Activated gamma-delta T cell treated with Interleukin-2 at 50 U/mL for 16 hours (primary cell): ENCODE measurements around the gene MSH3.

Source experiments
- DNase-seq: peaks from one replicate; pipeline ENCODE4 v3.0.0-alpha.2; 2020

MSH3 gene

GRCh38 chr5:80654391-80655230 is at the start of gene MSH3, which contains the start of gene DHFR:
Gene MSH3, plus strand, starts transcription at chr5:80654652. Its CDS starts 76 bp downstream, at chr5:80654728.
Gene DHFR, minus strand, starts transcription at chr5:80654983. Its CDS starts 494 bp downstream, at chr5:80654489.
- DNase-seq, result peak; percentile 87

GRCh38 chr5:80607343-80607742 is 47.1 kb upstream of the MSH3 start:
- no peak for DNase-seq

DNA sequence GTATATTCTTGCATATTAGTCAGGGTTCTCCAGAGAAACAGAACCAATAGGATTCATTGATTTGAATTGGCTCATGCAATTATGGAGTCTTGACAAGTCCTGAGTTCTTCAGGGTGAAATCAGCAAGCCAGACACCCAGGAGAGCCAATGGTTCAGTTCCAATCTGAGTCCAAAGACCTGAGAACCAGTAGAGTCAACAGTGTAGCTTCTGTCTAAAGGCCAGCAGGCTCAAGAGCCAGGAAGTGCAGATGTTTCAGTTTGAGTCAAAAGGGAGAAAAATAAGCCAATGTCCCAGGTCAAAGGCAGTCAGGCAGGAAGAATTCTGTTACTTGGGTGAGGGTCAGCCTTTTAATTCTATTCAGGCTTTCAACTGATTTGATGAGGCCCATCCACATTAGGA is 46.6 kb upstream of the MSH3 start:
- no peak for DNase-seq

DNA sequence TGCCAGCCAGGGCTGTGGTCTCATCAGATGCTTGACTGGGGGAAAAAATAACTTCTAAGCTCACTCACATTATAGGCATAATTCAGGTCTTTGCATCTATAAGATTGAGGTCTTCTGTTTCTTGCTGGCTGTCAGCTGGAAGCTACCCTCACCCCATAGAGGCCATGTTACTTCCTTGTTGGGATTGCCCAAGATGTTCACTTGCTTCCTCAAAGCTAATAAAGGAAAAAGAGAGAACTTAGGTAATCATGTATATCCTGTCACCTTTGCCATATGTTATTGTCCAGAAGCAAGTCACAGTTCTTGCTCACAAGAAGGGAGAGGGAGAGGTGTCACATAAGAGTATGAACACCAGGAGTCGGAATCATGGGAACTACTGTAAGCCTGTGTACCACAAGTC is 45.7 kb upstream of the MSH3 start:
- DNase-seq, result no peak

GRCh38 chr5:80609692-80610091 is 44.8 kb upstream of the MSH3 start:
- DNase-seq, result no peak

DNA sequence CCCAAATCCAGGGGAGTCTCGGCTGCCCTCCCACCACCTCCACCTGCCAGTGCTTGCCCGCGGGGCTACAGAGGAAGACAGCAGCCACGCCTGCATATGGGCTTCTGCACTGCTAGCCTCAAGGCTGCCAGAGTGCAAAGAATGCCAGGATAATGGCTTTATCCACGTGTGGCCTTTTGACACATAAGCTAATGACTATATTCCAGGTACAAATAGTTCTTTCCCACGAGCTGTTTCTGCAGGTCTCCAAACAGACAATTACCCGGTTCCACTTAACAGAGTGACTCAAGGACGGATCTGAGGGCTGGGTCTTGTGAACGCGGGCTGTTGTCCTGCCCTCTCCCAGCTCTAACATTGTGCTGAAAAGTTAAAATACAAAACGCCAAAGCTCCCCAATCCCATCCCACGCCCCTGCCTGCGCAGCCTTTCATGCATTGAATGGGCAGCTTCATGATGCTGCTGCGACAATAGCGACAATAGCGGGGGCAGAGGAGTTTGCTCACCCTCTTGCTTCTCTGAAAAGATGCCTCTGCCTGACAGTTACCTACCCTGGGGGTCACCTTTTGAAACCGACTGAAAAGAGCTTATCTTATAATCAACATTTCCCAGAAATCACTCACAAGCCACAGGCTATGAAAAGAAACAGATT is 39.1 kb upstream of the MSH3 start:
- no peak for DNase-seq

- no peak for DNase-seq
These were observed 36.0 kb upstream of the MSH3 start for GRCh38 chr5:80618438-80618837.

- no peak for DNase-seq
These were observed 35.4 kb upstream of the MSH3 start for GRCh38 chr5:80619086-80619485.

- DNase-seq, result no peak
These were observed 34.2 kb upstream of the MSH3 start for GRCh38 chr5:80620211-80620610.

DNA sequence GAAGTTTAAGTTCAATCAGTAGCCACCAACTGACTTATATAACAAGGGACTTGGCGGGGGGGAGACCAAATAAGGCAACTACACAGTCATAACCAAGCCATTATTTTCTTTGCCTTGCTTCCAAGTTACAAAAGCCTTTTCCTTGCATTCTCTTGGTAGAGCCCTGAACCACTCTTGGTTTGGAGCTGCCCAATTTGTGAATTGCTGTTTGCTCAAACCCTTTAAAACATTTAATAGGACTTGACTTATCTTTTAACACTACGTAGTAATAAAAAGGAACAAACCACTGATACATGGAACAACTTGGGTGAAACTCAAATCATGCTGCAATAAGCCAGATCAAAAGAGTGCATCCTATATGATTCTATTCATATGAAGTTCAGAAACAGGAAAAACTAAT is 31.7 kb upstream of the MSH3 start:
- no peak for DNase-seq

- no peak for DNase-seq
These were observed 30.5 kb upstream of the MSH3 start for GRCh38 chr5:80623999-80624398.

DNA sequence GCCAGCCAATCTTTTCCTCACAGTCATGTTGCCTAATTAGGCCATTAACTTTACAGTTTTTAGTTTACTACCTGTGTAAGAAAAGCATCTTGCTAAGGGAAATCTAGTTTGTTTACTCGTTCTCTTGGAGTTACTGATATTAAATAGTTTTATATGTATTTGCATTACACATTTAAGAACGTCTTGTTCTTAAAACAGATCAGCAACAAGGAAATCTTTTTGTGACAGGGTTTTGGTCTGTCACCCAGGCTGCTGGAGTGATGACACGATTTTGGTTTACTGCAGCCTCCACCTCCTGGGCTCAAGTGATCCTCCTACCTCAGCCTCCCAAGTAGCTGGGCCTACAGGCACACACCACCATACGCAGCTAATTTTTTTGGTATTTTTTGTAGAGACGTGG is 29.2 kb upstream of the MSH3 start:
- DNase-seq, result no peak

DNA sequence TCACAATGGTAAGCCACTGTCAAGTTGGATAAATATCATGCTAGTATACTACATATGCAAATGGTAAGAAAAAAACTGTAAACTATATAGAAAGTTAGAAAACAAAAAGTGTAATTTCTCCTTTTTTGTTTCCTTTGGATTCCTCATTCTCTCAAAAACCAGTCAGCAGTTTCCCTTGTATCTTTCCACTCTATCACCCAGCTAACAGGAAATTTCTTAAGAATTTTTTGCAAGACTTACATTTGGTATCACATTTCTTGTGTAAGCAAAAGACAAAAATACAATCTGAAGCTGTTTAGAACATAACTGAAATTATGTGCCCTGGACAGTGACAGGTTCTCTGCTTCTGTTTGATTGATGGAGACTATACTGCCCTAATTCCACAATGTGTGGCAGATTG is 25.2 kb upstream of the MSH3 start:
- no peak for DNase-seq

- no peak for DNase-seq
These were observed 22.9 kb upstream of the MSH3 start for GRCh38 chr5:80631278-80632259.

GRCh38 chr5:80632700-80633099 is 21.8 kb upstream of the MSH3 start:
- DNase-seq, result no peak

DNA sequence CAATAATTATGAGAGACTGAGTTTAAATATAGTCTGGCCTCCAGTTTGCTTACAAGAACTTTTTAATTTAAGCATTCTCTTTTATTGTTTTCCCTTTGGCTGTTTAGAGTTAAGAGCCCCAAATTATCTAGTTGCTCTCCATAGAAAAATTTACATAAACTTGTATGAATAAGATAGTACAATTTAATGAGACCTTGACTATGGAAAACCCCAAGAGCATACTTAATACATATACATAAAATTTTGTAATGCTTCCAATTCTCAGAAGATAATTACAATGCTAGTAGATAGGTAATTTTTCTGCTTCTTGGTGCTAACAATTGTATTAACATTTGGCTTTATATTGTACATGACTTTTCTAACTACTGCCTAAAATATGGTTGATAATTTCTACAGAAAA is 20.3 kb upstream of the MSH3 start:
- no peak for DNase-seq

GRCh38 chr5:80641353-80641752 is 13.1 kb upstream of the MSH3 start:
- no peak for DNase-seq

DNA sequence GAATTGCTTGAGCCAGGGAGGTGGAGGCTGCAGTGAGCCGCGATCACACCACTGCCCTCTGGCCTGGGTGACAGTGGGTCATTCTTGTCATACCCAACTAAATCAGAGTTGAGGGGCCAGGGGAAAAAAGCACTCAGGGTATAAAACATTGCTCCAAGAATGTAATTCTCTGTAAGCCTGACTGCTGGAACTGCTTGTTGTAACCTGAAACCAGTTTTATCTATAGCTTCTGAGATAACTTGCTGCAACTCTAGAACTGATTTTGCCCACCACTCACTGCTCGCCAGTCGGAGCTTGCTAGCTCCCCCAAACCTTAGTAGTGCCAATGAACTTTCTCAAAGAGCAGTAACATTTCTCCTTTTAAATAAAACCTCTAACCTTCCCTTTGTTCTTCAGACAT is 9.6 kb upstream of the MSH3 start:
- DNase-seq, result no peak

- DNase-seq, result no peak
These were observed 7.5 kb upstream of the MSH3 start for GRCh38 chr5:80646926-80647325.

DNA sequence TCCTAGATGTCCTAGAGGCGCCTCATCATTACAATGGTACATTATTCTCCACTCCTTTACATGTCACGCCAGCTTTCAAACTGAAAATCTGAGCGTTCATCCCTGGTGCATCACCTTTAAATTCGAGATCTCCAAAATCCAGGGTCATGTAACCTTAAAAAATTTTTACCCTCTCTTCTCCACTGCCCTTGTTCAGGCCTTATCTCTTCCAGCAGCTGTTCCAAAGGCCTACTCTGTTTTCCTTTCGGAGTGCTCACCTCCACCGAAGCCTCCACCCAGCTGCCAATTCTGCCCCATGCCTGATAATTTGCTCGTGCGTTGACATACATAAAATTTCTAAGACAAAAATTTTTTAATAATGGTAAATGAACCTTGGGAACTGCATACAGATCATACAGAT is 950 bp upstream of the MSH3 start:
- no peak for DNase-seq

- DNase-seq, result no peak
These were observed 430 bp upstream of the MSH3 start for GRCh38 chr5:80654054-80654390.

DNA sequence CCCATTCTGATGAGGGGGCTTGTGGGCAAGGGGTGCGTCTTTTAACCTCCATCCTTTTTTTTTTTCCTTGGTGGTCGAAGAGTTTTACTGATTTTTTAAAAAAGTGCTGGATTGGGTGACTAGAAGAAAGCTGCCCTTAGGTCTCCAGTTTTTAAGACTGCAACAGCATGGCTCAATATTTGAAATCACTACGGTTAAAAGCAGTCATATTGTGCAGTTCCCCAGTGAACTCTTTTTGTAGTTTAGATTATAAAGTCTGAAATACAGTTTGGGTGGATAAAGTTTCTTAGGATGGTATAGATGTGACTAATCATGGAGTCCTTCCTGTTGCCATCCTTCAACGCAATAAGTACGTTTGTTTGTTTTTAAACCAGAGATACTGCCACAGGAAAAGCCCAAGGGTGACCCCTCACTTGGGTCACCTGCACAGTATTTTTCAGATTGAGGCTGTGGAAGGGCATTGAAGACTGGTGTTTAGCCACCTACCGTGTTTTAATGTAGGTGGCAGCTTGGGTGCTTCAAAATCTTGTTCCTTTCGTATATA is 851 bp downstream of the MSH3 start:
- no peak for DNase-seq

GRCh38 chr5:80656425-80656824 is 2.0 kb downstream of the MSH3 start:
- DNase-seq, result no peak
